Activated CD4-positive, CD25-positive, alpha-beta regulatory T cell treated with anti-CD3 and anti-CD28 coated beads, Interleukin-2, amount 50 U/mL, for 24 hours (primary cell): ENCODE data around the gene C1orf116.

Experiments used
- ATAC-seq, 2 donors: fragments of 150-1000 bp; cut with Tn5 transposase; one replicate each; pipeline ENCODE4 v1.10.0; 2021; ENCODE audit warnings: mild to moderate bottlenecking in 1 of 2, moderate library complexity in 1 of 2

C1orf116 gene

DNA sequence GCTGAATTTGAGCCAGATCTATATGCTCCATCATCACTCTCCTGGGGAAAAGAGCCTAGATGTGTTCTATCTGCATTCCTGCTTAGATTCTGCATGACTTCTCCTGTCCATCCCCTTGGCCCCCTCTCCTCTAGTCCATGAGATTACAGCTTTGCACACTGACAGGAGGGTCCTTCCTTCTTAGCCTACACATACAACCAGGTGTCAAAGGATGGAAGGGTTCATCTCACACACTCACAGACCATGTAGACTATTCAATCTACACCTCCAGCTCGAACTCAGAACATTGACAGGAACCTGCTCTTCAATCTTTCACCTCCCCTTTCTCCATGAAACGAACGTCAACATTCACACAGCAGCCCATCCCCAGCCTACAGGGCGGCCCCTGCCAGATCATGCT, 13.8 kb downstream of the C1orf116 start:
- ATAC-seq = no peak

DNA sequence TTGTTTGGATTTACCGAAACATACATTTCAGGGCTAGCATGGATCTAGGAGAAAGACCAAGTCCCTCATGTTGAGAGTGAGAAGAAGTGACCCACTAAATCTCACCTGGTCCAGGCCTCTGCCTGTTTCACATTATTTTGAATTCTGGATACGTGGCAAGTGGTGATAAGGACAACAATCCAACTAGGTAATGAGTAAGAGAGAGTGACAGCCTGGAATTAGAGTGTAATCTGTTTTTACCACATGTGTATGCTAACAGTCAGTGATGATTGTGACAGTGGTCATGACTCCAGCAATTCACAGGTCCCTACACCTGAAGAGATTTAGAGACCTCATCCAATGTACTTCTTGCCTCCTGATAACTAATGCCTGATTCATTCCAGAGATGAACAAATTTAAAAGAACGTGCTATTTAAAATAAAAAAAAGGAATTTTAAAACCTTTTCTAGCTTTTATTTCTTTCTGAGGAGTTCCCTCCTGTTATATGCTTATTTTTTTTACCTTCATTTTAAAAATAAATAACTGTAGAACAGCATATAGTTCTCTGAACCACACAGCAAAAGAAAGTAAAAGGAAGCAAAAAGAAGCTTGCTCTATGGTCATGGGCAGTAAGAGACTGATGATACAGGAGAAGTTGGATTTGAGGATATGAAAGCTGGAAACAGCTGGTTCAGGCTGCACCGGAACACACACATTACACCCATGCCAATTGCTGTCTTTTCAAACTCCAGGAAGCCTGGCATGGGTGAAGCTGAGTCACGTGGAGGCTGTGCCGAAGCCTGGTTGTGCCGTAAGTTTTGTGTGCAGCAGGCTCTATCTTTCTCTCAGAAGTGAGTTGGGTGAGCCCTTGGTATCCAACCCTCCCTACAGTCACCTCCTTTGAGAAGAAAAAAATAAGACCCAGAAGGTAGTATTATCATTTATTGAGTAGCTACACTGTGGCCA, 14.7 kb downstream of the C1orf116 start:
- no peak for ATAC-seq

GRCh38 chr1:207015791-207016190, 16.8 kb downstream of the C1orf116 start:
- peak; percentile 21 to 38 for ATAC-seq

DNA sequence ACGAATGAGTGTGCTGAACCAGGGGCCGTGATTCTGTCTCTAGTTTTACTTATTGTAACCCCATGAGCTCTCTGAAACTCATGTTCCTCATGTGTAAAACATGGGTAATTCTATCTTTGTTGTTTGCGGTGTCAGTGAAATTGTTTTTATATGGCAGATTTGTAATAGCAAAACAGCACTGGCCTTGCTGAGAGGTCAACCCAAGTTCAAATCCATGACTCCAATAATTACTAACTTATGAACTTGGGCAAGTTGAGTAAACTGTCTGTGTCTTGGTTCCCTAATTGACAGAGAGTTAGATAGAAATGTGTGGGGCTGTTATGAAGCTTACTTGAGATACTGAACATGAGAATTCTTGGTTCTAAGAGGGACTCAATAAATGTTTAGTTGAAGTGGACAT, 17.8 kb downstream of the C1orf116 start:
- no peak for ATAC-seq

DNA sequence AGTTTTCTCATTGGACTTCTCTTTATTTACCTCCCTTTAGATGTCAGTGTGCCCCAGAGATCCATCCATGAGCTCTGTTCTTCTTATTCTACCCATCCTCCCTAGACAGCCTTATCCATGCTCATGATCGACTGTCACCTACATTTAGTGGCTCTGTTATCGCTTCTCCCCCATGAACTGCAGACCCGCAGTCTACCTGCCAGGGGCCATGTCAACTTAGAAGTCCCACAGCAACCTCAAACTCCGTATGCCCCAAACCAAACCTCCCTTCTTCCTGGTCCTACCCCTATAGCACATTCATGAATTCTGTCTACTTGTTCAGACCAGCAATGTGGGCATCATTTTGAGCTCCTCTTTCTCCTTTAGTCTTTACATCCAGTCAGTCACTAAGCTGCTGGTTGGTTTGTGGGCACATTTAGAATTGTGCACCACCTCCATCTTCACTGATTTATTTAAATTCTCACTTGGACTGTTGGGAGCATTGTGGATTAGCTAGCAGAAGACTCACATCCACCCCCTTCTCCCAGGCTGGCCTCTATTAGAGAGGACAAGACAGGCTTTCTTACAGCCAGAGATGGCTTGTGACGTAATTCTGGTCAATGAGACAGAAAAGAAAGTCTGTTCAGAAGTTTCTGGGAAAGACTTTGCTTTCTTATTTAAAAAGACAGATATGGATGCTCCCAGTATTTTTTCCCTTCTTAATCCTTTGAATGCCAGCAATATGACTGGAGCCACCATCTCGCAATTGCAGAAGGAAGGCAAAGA, 19.1 kb downstream of the C1orf116 start:
- ATAC-seq = no peak

- ATAC-seq = no peak
Observed at GRCh38 chr1:207010726-207011125, 21.8 kb downstream of the C1orf116 start.

DNA sequence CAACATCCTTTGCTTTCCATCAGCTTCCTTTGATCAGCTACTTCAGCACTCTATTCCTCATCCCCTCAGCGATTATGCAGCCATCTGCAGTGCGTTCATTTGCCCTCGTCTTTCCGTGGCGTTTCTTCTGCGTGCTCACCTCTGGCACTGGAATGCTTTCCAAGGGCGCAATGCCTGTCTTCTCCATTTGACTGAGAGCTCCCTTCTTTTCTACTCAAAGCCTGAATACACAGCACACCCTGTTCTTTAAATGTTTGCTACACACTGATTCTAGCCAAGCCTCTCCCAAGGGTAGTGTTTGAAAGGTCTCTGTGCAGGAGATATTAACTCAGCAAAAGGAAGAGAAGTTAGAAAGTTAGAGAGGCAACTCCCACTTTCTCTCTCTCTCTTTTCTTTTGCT, 22.6 kb downstream of the C1orf116 start:
- ATAC-seq = no peak

DNA sequence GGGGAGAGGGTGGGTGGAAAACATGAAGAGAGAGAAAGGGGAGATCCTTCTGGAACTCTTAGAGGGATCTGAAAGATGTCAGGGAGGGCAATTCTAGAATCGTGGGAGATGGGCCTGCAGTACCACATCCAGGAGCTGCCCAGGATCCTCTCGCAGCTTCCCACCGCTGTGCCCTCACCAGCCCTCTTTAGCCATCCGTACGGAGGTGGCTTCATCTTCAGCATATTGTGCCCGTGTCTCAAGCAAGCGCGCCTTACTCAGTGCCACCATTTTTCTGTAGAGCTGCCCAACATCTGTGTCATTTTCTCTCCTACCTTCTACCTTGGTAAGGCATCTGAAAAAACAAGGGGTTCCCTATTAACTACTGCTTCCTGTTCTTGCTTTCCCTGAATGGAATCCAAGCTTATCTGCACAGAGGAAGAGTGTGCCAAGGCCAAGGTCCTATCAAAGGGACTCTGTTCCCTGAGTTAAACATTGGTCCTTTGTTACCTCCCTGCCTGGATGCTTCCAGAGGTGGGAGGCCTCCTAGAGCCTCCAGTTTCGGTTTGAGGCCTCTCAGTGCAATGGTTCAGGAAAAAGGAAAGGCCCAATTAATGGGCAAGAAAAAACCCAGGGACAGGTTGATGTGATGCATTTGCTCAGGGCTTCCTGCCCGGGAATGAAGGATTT, 23.2 kb downstream of the C1orf116 start:
- no peak for ATAC-seq

- no peak for ATAC-seq
Observed at GRCh38 chr1:207007352-207008033, 25.1 kb downstream of the C1orf116 start.

DNA sequence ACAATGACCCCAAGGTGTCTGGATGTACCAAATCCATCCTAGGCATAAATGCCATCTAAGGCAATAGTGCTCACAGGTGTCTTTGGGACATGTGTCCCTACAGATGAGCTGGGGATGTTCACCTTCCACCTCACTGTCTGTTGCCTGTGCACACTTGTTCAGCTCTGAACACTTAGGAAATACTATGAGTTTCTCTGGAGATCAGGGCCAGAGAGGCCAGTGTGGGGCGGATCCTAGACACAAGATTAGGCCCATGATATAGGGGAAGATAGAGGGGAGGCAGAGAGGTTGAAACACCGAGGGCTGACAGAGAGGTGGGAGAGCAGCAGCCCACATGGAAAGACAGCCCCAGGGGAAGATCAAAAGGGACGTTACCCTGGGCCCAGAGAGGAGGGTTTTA, 25.6 kb downstream of the C1orf116 start:
- ATAC-seq = no peak

DNA sequence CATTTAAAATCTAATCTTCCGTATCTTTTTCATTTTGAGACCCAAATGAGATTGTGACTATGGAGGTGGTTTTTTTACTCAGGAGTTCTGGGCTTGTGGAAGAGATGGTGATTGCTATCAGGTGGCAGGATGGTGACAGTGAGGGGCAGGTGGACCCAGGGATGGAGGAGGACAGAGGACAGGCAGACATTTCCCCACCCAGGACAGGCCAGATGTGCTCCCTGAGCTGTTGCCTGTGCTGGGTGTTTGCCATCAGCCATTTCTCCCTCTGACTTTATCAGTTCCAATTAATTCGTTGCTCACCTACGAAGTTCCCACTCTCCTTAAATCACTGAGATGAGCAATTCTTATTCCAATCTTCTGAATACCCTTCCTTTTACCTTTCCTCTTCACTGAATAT, 26.5 kb downstream of the C1orf116 start:
- ATAC-seq = no peak

DNA sequence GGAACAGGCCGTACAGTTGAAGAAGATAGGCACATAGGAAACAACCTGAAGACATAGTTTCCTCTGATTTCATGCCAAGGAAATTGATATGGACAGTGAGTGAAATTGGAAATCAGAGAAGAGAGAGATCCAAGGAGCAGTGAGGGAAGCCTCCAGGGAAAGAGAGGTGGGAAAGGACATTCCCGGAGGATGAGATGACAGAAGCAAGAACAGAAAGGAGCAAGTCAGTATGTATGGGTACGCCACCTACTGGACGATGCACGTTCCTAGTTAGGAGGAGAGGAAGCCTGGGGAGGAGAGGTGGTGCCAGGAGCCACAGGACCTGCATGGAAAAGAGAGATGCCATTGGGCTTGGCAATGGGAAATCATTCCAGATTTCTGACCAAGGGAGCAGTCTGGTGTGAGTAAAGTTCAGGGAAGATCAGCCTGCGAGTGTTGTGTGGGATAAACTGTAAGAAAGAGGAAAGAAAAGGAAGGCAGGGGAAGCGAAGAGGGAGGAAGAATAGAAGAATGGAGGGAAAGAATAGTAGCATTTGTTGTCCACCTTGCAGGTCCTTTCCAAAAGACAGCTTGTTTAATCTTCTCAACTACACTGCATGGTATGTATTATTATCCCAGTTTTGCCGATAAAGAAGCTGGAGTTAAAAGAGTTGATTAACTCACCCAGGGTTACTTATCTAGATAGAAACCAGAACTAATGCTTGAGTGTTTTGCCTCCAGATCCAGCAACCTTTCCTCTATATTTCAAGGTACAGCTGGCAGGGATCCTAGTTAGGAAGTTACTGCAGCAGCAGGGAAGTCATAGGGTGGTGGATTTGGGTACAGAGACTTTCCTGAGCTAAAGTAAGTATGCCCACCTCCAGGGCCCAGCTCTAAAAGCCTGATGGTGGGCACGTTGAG, 27.4 kb downstream of the C1orf116 start:
- ATAC-seq = no peak

DNA sequence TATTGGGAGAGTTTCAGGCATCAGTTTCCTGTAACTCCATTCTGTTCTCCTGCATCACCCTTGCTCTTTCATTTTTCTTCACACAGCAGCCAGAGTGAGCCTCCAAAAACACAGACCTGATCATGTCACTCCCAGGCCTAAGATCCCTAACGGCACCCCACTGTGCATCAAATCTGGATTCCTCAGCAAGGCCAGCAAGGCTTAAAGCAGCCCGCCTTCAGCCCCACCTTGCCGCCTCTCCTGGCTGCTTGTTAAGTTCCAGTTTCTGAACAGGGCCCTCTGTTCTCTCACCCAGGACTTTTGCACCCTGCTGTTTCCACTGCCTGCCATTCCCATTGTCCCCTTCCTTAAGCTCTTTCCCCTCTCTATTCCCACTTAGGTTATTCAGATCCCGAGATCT, 29.3 kb downstream of the C1orf116 start:
- no peak for ATAC-seq

- ATAC-seq = no peak
Observed at GRCh38 chr1:207002724-207003146, 29.8 kb downstream of the C1orf116 start.

- ATAC-seq = no peak
Observed at GRCh38 chr1:207001492-207002245, 30.9 kb downstream of the C1orf116 start.

- ATAC-seq = no peak
Observed at GRCh38 chr1:207000651-207001291, 31.8 kb downstream of the C1orf116 start.

- ATAC-seq = no peak
Observed at GRCh38 chr1:206998816-206999215, 33.7 kb downstream of the C1orf116 start.

DNA sequence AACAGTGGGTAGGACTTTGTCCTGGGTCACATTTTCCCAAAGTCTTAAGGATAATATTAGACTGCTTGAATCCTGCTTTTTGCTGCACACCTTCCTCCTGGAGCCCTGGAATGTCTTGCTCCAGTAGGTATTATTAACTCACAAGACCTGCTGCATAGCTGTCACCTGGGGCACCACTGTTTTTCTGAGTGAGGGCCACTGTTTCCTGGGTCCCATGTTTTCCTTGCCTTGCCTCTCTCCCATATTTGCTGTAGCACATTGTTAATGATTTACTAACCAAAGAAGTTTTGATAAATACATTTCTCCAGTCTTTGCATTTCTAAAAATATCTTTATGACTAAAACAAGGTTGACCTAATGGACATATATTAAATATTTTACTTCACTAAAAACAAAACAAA, 39.8 kb downstream of the C1orf116 start:
- no peak for ATAC-seq

DNA sequence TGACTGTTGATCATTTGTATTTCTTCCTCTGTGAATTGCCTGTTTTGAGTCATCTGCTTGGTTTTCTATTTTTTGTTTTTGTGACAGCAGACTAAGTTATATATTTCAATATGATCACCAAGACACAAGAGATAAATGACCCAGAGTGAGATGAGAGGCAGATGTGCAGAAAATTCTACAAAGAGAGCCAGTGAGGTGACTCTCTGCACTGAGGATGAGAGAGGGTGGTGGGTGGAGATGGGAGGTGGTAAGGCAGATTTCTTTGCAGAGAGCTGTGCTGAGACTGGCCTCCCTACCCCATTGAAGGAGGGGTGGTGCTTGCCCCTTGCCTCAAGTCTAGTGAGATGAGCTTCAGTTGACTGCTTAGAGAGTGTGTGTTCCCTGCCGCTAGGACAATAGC, 44.7 kb downstream of the C1orf116 start:
- ATAC-seq = no peak

DNA sequence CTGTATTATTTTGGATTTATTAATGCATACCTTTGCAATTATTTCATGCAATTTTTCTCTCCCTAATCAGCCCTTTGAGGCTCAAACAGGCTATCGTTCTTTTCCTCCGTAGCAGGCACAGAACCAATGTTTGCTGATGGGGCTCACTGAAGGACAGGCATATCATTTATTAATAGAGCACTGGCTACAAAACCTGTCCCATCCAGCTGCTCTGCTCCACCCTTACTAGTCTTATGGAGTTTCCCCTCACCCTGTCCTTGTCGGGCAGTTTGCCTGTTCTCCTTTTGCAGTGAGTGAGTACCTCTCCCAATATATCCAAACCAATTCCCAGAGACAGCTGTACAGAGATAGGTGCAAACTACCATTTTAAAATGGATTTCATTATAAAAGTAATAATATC, 45.7 kb downstream of the C1orf116 start:
- no peak for ATAC-seq
